Uterus (tissue), 2 donors: ENCODE data around the gene SASS6.

Experiments
- CTCF ChIP-seq, 4 experiments: fragments of 200-600 bp in 2 of 4; fragments of 450-650 bp in 2 of 4; sonication (generic) in 2 of 4; IDR thresholded peaks; one replicate each; pipeline ENCODE4 v1.5.1; 2016 to 2019; ENCODE audit warnings: antibody characterized with exemption in 4 of 4, mild to moderate bottlenecking in 2 of 4, moderate library complexity in 1 of 4
- POLR2A ChIP-seq, 2 donors: fragments of 450-650 bp; IDR thresholded peaks; one replicate each; pipeline ENCODE4 v1.6.1; 2016; ENCODE audit warnings: antibody characterized with exemption in 2 of 2, mild to moderate bottlenecking in 1 of 2, moderate library complexity in 1 of 2

DNA sequence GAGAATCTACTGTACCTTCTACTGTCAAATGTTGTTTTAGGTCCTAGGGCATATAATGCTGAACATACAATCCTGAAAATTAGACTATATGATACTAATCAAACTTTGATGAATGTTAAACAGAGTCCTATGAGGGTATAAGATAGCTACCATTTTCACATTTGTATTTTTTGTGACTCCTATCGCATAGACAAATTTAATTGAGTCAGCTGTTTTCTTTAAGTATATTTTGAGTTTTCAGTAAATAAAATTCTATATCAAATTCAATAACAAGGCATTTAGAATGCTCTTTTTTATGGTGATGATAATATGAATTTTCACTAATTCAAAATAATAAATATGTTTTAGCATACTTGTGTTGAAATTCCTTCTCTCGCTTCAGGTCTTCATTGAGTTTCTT is 35.3 kb upstream of the SASS6 start:
- TF ChIP-seq CTCF (IDR thresholded peaks at IDR 0.05): no peak
- no peak for TF ChIP-seq POLR2A (IDR thresholded peaks at IDR 0.05)
